Astrocyte (in vitro differentiated cells and primary cell): ENCODE results near the gene SLC25A17. TPM values are rescaled to one million over a fixed set of nuclear protein-coding genes. Genes with fewer than 3 reads are reported as not detected.
A peak's percentile ranks its signal among the peaks of the same experiment; 100 is the strongest.
"Not testable (repeated sequence)": the region's sequence is repeated elsewhere in the genome, so short reads cannot be mapped to it uniquely, and the experiment has no call there.

Experiments used
- DNase-seq: peaks from one replicate; pipeline ENCODE4 v3.0.0-alpha.2; 2010; ENCODE audit warnings: low read depth
- FAIRE-seq: peaks from 2 replicates; lab custom pipeline; 2011; peaks lifted over from hg19 to GRCh38; lab: Jason Lieb, UNC
- H2AFZ ChIP-seq: 2 replicates; pipeline ENCODE4 v1.6.0; 2012; ENCODE audit warnings: low read depth, low read length, inconsistent platforms
- H3K27ac ChIP-seq: 2 replicates; pipeline ENCODE4 v1.5.1; 2011; ENCODE audit warnings: low read depth, low read length, inconsistent platforms
- H3K27me3 ChIP-seq: 2 replicates; pipeline ENCODE4 v1.6.0; 2011; ENCODE audit warnings: low read length, inconsistent platforms; ENCODE audit not compliant: insufficient read depth
- H3K36me3 ChIP-seq: 2 replicates; pipeline ENCODE4 v1.5.1; 2011; ENCODE audit warnings: low read length, inconsistent platforms; ENCODE audit not compliant: insufficient read depth
- H3K4me1 ChIP-seq: 2 replicates; pipeline ENCODE4 v1.5.1; 2011; ENCODE audit warnings: low read length, inconsistent platforms; ENCODE audit not compliant: insufficient read depth
- H3K4me2 ChIP-seq: 2 replicates; pipeline ENCODE4 v1.6.0; 2012; ENCODE audit warnings: low read length, inconsistent platforms
- H3K4me3 ChIP-seq: 2 replicates; pipeline ENCODE4 v1.5.1; 2011; ENCODE audit warnings: low read depth, mild to moderate bottlenecking, low read length, inconsistent platforms; ENCODE audit not compliant: insufficient read depth
- H3K79me2 ChIP-seq: 2 replicates; pipeline ENCODE4 v1.6.0; 2012; ENCODE audit warnings: mild to moderate bottlenecking, low read length, inconsistent platforms; ENCODE audit not compliant: insufficient read depth
- H3K9ac ChIP-seq: 2 replicates; pipeline ENCODE4 v1.6.0; 2012; ENCODE audit warnings: mild to moderate bottlenecking, low read length, inconsistent platforms
- H3K9me3 ChIP-seq: 2 replicates; pipeline ENCODE4 v1.5.1; 2012; ENCODE audit warnings: low read depth, mild to moderate bottlenecking, low read length, inconsistent platforms; ENCODE audit not compliant: insufficient read depth
- H4K20me1 ChIP-seq: 2 replicates; pipeline ENCODE4 v1.6.0; 2012; ENCODE audit warnings: low read length, inconsistent platforms; ENCODE audit not compliant: insufficient read depth
- H3K27ac Mint-ChIP-seq: one replicate; pipeline ENCODE4 v1.8.0; 2021; ENCODE audit warnings: mild to moderate bottlenecking, mixed read lengths; ENCODE audit not compliant: unreplicated experiment
- H3K27me3 Mint-ChIP-seq: one replicate; pipeline ENCODE4 v1.8.0; 2021; ENCODE audit warnings: low read depth, mixed read lengths; ENCODE audit not compliant: unreplicated experiment
- H3K36me3 Mint-ChIP-seq: one replicate; pipeline ENCODE4 v1.8.0; 2021; ENCODE audit warnings: low read depth, mixed read lengths; ENCODE audit not compliant: unreplicated experiment
- H3K4me1 Mint-ChIP-seq: one replicate; pipeline ENCODE4 v1.8.0; 2021; ENCODE audit warnings: low read depth, mixed read lengths; ENCODE audit not compliant: unreplicated experiment
- H3K4me3 Mint-ChIP-seq: one replicate; pipeline ENCODE4 v1.8.0; 2021; ENCODE audit warnings: mild to moderate bottlenecking, moderate library complexity, mixed read lengths; ENCODE audit not compliant: unreplicated experiment
- H3K9me3 Mint-ChIP-seq: one replicate; pipeline ENCODE4 v1.8.0; 2021; ENCODE audit warnings: mild to moderate bottlenecking, mixed read lengths; ENCODE audit not compliant: unreplicated experiment
- CTCF ChIP-seq: IDR thresholded peaks from 2 replicates; pipeline ENCODE4 v1.5.1; 2011; ENCODE audit warnings: low read depth, mild to moderate bottlenecking, inconsistent platforms, low read length, moderate library complexity; ENCODE audit not compliant: insufficient read depth
- EZH2 ChIP-seq: IDR thresholded peaks from 2 replicates; pipeline ENCODE4 v1.6.1; 2012; ENCODE audit warnings: mild to moderate bottlenecking, low read length, inconsistent platforms; ENCODE audit not compliant: insufficient read depth
- total RNA-seq: library from RNA; stranded (reverse); gene quantifications from 2 replicates; pipeline ENCODE4 v1.2.1, GENCODE V29; 2021

The SLC25A17 gene
- total RNA-seq, 1 donor from 2014 or later = 24.8 TPM

DNA sequence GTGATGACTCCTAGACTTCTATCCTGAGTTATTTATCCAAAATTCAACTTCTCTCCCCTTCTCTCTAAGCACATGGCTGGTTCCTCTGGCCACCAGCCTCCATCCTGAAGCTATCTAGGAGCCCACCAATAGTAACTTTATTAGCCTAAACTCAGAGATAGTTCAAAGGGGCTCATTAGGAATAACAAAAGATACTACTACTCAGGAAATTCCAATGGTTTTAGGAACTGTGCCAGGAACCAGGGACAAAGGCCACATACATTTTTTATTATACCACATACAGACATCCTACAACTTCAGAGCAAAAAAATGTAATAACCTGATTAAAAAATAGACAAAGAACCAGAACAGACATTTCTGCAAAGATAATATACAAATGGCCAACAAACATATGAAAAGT, 27.9 kb downstream of the SLC25A17 start:
- Histone ChIP-seq H3K4me1 (peaks cover 6% of the 10 kb centered on the region), H3K36me3 (peaks cover 8% of the 10 kb centered on the region), H3K4me3 (no peak overlapping the region), H3K4me2 (peak overlapping the region; percentile 34), H2AFZ (no peak overlapping the region), H3K79me2 (no peaks in the 10 kb centered on the region), H3K9ac (no peak overlapping the region), H3K9me3 (no peaks in the 10 kb centered on the region), H3K27ac (no peak overlapping the region), H3K27me3 (no peaks in the 10 kb centered on the region), H4K20me1 (no peaks in the 10 kb centered on the region)
- Mint-ChIP-seq H3K27me3 (no peaks in the 10 kb centered on the region), H3K9me3 (no peaks in the 10 kb centered on the region), H3K4me3 (no peak overlapping the region), H3K36me3 (peaks cover 14% of the 10 kb centered on the region), H3K27ac (no peak overlapping the region), H3K4me1 (peaks cover 7% of the 10 kb centered on the region)
- TF ChIP-seq CTCF = no peak
- no peak for TF ChIP-seq EZH2
- DNase-seq (peak; percentile 44), FAIRE-seq (no peak)

- Histone ChIP-seq H3K9me3 (no peaks in the 10 kb centered on the region), H3K36me3 (peaks cover 10% of the 10 kb centered on the region), H3K4me2 (no peak overlapping the region), H3K9ac (no peak overlapping the region), H3K4me1 (peaks cover 6% of the 10 kb centered on the region), H2AFZ (no peak overlapping the region), H3K27ac (no peak overlapping the region), H3K79me2 (no peaks in the 10 kb centered on the region), H3K27me3 (no peaks in the 10 kb centered on the region), H4K20me1 (no peaks in the 10 kb centered on the region), H3K4me3 (no peak overlapping the region)
- no peaks in the 10 kb centered on the region for H3K27me3 Mint-ChIP-seq
- no peak overlapping the region for H3K27ac Mint-ChIP-seq
- TF ChIP-seq CTCF = no peak
- no peak for TF ChIP-seq EZH2
- FAIRE-seq = no peak
- DNase-seq = no peak
- no peak overlapping the region for H3K4me3 Mint-ChIP-seq
- peaks cover 7% of the 10 kb centered on the region for H3K4me1 Mint-ChIP-seq
- no peaks in the 10 kb centered on the region for H3K9me3 Mint-ChIP-seq
- H3K36me3 Mint-ChIP-seq = peaks cover 17% of the 10 kb centered on the region
These were observed 30.0 kb downstream of the SLC25A17 start for GRCh38 chr22:40789131-40789530.

DNA sequence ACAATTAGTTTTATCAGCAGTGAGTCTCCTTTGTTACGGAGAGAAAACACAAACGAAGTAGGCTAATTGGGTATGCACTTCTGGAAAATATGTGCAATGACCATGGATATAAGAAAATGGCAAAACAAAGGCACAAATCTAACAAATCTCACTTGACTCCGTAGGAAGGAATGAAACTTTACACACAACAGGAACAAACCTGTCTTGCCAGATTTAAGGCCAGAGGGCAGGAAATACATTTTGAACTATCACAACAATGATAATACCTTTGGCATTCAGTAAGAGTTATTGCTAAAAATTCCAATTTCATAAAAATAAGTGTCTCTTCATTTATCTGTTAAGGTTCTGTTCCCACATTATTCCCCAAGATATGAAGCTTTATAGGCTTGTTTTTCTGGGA, 36.6 kb downstream of the SLC25A17 start:
- Histone ChIP-seq H3K27me3 (no peaks in the 10 kb centered on the region), H3K4me1 (no peaks in the 10 kb centered on the region), H3K9me3 (no peaks in the 10 kb centered on the region), H3K4me3 (no peak overlapping the region), H2AFZ (no peak overlapping the region), H3K27ac (no peak overlapping the region), H3K4me2 (no peak overlapping the region), H3K79me2 (no peaks in the 10 kb centered on the region), H4K20me1 (no peaks in the 10 kb centered on the region), H3K36me3 (peaks cover 4% of the 10 kb centered on the region), H3K9ac (no peak overlapping the region)
- Mint-ChIP-seq H3K27ac (no peak overlapping the region), H3K4me3 (no peak overlapping the region), H3K9me3 (no peaks in the 10 kb centered on the region), H3K4me1 (no peaks in the 10 kb centered on the region), H3K36me3 (peaks cover 12% of the 10 kb centered on the region), H3K27me3 (no peaks in the 10 kb centered on the region)
- FAIRE-seq = no peak
- DNase-seq = no peak
- TF ChIP-seq CTCF (no peak), EZH2 (no peak)

- not testable (repeated sequence) for H3K79me2 ChIP-seq, H3K4me3 ChIP-seq, H3K4me3 Mint-ChIP-seq, H3K27ac Mint-ChIP-seq, H2AFZ ChIP-seq, H3K27me3 Mint-ChIP-seq, FAIRE-seq, H3K36me3 ChIP-seq, H3K4me1 ChIP-seq, H3K27ac ChIP-seq, H4K20me1 ChIP-seq, DNase-seq, H3K4me2 ChIP-seq, H3K9me3 Mint-ChIP-seq, H3K36me3 Mint-ChIP-seq, H3K4me1 Mint-ChIP-seq, H3K9ac ChIP-seq, H3K9me3 ChIP-seq, H3K27me3 ChIP-seq
These were observed 37.4 kb downstream of the SLC25A17 start for GRCh38 chr22:40781749-40782148.
